ENCODE results near the gene YIPF3.

The YIPF3 gene

GRCh38 chr6:43508481-43509141, 8.1 kb downstream of the YIPF3 start:
- CTCF ChIA-PET: interaction anchor here (0.8 to 1.7 kb wide), 2 partner anchors 67 to 271 kb away, joined by 4 to 5 read pairs; partner anchors contain the start of genes POLH and XPO5
- no peak for DNase-seq (ENCODE audit: extremely low spot score)
- TF ChIP-seq FOXM1 (IDR thresholded peaks at IDR 0.05; ENCODE audit: borderline replicate concordance) (no peak), HDGF (IDR thresholded peaks at IDR 0.05; ENCODE audit: borderline replicate concordance) (no peak), PKNOX1 (IDR thresholded peaks at IDR 0.05) (no peak), NFRKB (IDR thresholded peaks at IDR 0.05) (no peak), TARDBP (IDR thresholded peaks at IDR 0.05) (no peak), ELF4 (IDR thresholded peaks at IDR 0.05) (no peak), L3MBTL2 (conservative IDR thresholded peaks at IDR 0.05) (no peak), FOXK2 (IDR thresholded peaks at IDR 0.05) (no peak), BHLHE40 (IDR thresholded peaks at IDR 0.05; ENCODE audit: borderline replicate concordance) (no peak), ZNF384 (IDR thresholded peaks at IDR 0.05) (no peak), SP1 (IDR thresholded peaks at IDR 0.05) (no peak), CTBP1 (IDR thresholded peaks at IDR 0.05; ENCODE audit: borderline replicate concordance) (no peak), LEF1 (IDR thresholded peaks at IDR 0.05; ENCODE audit: borderline replicate concordance) (no peak), SUZ12 (IDR thresholded peaks at IDR 0.05) (no peak), ARNT (IDR thresholded peaks at IDR 0.05) (no peak), FOXA1 (IDR thresholded peaks at IDR 0.05) (no peak)
- POLR2A ChIA-PET: interaction anchor here (0.9 to 1.9 kb wide), 7 partner anchors 8 to 327 kb away, joined by 3 to 7 read pairs (median 3); partner anchors contain the start of genes CUL9, POLR1C, YIPF3 and ZNF318

- ChIA-PET POLR2A (interaction anchor here (0.7 to 3.0 kb wide), 7 partner anchors 10 to 325 kb away, joined by 3 to 13 read pairs (median 3); partner anchors contain the start of genes CUL9, DLK2, POLR1C and YIPF3), CTCF (interaction anchor here (0.6 to 2.8 kb wide), 17 partner anchors 9 to 243 kb away, joined by 3 to 17 read pairs (median 4); partner anchors contain the start of genes DLK2, POLH and XPO5)
- TF ChIP-seq PKNOX1 (IDR thresholded peaks at IDR 0.05) (no peak), FOXM1 (IDR thresholded peaks at IDR 0.05; ENCODE audit: borderline replicate concordance) (no peak), FOXA1 (IDR thresholded peaks at IDR 0.05) (no peak), ARNT (IDR thresholded peaks at IDR 0.05) (no peak)
- DNase-seq (ENCODE audit: extremely low spot score): peak; percentile 84
Observed at GRCh38 chr6:43506667-43507471, 9.9 kb downstream of the YIPF3 start.

GRCh38 chr6:43506171-43506570, 10.6 kb downstream of the YIPF3 start:
- CTCF ChIA-PET: interaction anchor here (0.6 to 2.8 kb wide), 14 partner anchors 10 to 340 kb away, joined by 3 to 17 read pairs (median 3); partner anchors contain the start of gene DLK2
- TF ChIP-seq SP1 (IDR thresholded peaks at IDR 0.05) (no peak), BHLHE40 (IDR thresholded peaks at IDR 0.05; ENCODE audit: borderline replicate concordance) (no peak), PKNOX1 (IDR thresholded peaks at IDR 0.05) (no peak), TARDBP (IDR thresholded peaks at IDR 0.05) (no peak), NFRKB (IDR thresholded peaks at IDR 0.05) (no peak), ZNF384 (IDR thresholded peaks at IDR 0.05) (no peak), FOXM1 (IDR thresholded peaks at IDR 0.05; ENCODE audit: borderline replicate concordance) (no peak), L3MBTL2 (conservative IDR thresholded peaks at IDR 0.05) (no peak), HDGF (IDR thresholded peaks at IDR 0.05; ENCODE audit: borderline replicate concordance) (no peak), LEF1 (IDR thresholded peaks at IDR 0.05; ENCODE audit: borderline replicate concordance) (no peak), ELF4 (IDR thresholded peaks at IDR 0.05) (no peak), FOXA1 (IDR thresholded peaks at IDR 0.05) (no peak), FOXK2 (IDR thresholded peaks at IDR 0.05) (no peak), ARNT (IDR thresholded peaks at IDR 0.05) (no peak), SUZ12 (IDR thresholded peaks at IDR 0.05) (no peak), CTBP1 (IDR thresholded peaks at IDR 0.05; ENCODE audit: borderline replicate concordance) (no peak)
- POLR2A ChIA-PET: interaction anchor here (0.8 to 3.0 kb wide), 3 partner anchors 10 to 51 kb away, joined by 3 to 13 read pairs (median 3); partner anchors contain the start of genes DLK2, POLR1C, TJAP1 and YIPF3
- no peak for DNase-seq (ENCODE audit: extremely low spot score)

- DNase-seq (ENCODE audit: extremely low spot score): no peak
- POLR2A ChIA-PET: interaction anchor here (0.6 to 3.0 kb wide), 4 partner anchors 11 to 50 kb away, joined by 3 to 13 read pairs (median 4); partner anchors contain the start of genes DLK2, POLR1C, TJAP1 and YIPF3
- no peak for TF ChIP-seq FOXM1 (IDR thresholded peaks at IDR 0.05; ENCODE audit: borderline replicate concordance)
- TF ChIP-seq SP1 (IDR thresholded peaks at IDR 0.05): no peak
- TF ChIP-seq FOXK2 (IDR thresholded peaks at IDR 0.05): no peak
- TF ChIP-seq PKNOX1 (IDR thresholded peaks at IDR 0.05): no peak
- TF ChIP-seq ZNF384 (IDR thresholded peaks at IDR 0.05): no peak
- CTCF ChIA-PET: interaction anchor here (0.6 to 2.8 kb wide), 10 partner anchors 10 to 340 kb away, joined by 3 to 17 read pairs (median 4); partner anchors contain the start of gene DLK2
Observed at GRCh38 chr6:43505718-43506117, 11.0 kb downstream of the YIPF3 start.
